Neuronal stem cell (in vitro differentiated cells): ENCODE measurements around the gene TRDN.
A peak's percentile ranks its signal among the peaks of the same experiment; 100 is the strongest.

Experiments used
- DNase-seq: peaks from one replicate; pipeline ENCODE4 v3.0.0-alpha.2; 2013; ENCODE audit warnings: low spot score
- H2AFZ ChIP-seq: one replicate; pipeline ENCODE4 v1.6.1; 2013; ENCODE audit warnings: mild to moderate bottlenecking, low read length, inconsistent platforms
- H2AK5ac ChIP-seq: 2 replicates; pipeline ENCODE4 v1.6.1; 2013; ENCODE audit warnings: low read depth, mild to moderate bottlenecking, inconsistent platforms, low read length, moderate library complexity, mixed read lengths
- H2BK120ac ChIP-seq: 2 replicates; pipeline ENCODE4 v1.6.1; 2013; ENCODE audit warnings: low read depth, mild to moderate bottlenecking, inconsistent platforms, low read length, moderate library complexity, mixed read lengths
- H2BK12ac ChIP-seq: one replicate; pipeline ENCODE4 v1.6.1; 2013; ENCODE audit warnings: low read length, inconsistent platforms
- H2BK15ac ChIP-seq: 2 replicates; pipeline ENCODE4 v1.6.1; 2013; ENCODE audit warnings: mild to moderate bottlenecking, low read length, inconsistent platforms, mixed read lengths
- H2BK5ac ChIP-seq: one replicate; pipeline ENCODE4 v1.6.1; 2013; ENCODE audit warnings: inconsistent platforms, mild to moderate bottlenecking, low read length, moderate library complexity
- H3K14ac ChIP-seq: one replicate; pipeline ENCODE4 v1.6.1; 2013; ENCODE audit warnings: low read length, inconsistent platforms
- H3K18ac ChIP-seq: 2 replicates; pipeline ENCODE4 v1.6.1; 2013; ENCODE audit warnings: low read length, inconsistent platforms
- H3K23ac ChIP-seq: 2 replicates; pipeline ENCODE4 v1.6.1; 2013; ENCODE audit warnings: low read depth, mild to moderate bottlenecking, mixed read lengths, low read length, inconsistent platforms; ENCODE audit not compliant: poor library complexity
- H3K27ac ChIP-seq: replicated peaks from 3 replicates; pipeline ENCODE4 v1.5.1; 2013; ENCODE audit warnings: low read length, inconsistent platforms
- H3K27me3 ChIP-seq, 3 experiments: 2 replicates each; pipeline ENCODE4 v1.6.1; 2013; ENCODE audit warnings: low read length in 3 of 3, mild to moderate bottlenecking in 2 of 3, inconsistent platforms in 1 of 3, low read depth in 1 of 3, mixed read lengths in 1 of 3, moderate library complexity in 1 of 3; ENCODE audit not compliant: control insufficient read depth in 3 of 3, insufficient read depth in 3 of 3
- H3K36me3 ChIP-seq, 2 donors: replicated peaks in 1 of 2; 2 replicates each; pipeline ENCODE4 v1.6.1; 2013; ENCODE audit warnings: low read length in 2 of 2; ENCODE audit not compliant: control insufficient read depth in 2 of 2, insufficient read depth in 2 of 2
- H3K4ac ChIP-seq: 2 replicates; pipeline ENCODE4 v1.6.1; 2013; ENCODE audit warnings: inconsistent platforms, mild to moderate bottlenecking, low read length, moderate library complexity
- H3K4me1 ChIP-seq, 2 donors: 1 replicate in 1 of 2; 2 replicates in 1 of 2; pipeline ENCODE4 v1.6.1; 2013; ENCODE audit warnings: low read length in 2 of 2, low read depth in 1 of 2; ENCODE audit not compliant: control insufficient read depth in 2 of 2, insufficient read depth in 1 of 2
- H3K4me2 ChIP-seq: one replicate; pipeline ENCODE4 v1.6.1; 2013; ENCODE audit warnings: mild to moderate bottlenecking, low read length, inconsistent platforms; ENCODE audit not compliant: insufficient read depth, poor library complexity, severe bottlenecking
- H3K4me3 ChIP-seq, 2 donors: 2 replicates each; pipeline ENCODE4 v1.5.1; 2013; ENCODE audit warnings: low read length in 2 of 2, mild to moderate bottlenecking in 2 of 2, inconsistent platforms in 1 of 2, moderate library complexity in 1 of 2
- H3K79me1 ChIP-seq: one replicate; pipeline ENCODE4 v1.6.1; 2013; ENCODE audit warnings: low read depth, mild to moderate bottlenecking, inconsistent platforms, low read length, moderate library complexity
- H3K9ac ChIP-seq: one replicate; pipeline ENCODE4 v1.6.1; 2013; ENCODE audit warnings: mild to moderate bottlenecking, low read depth, low read length, inconsistent platforms; ENCODE audit not compliant: poor library complexity
- H3K9me3 ChIP-seq, 2 donors: replicated peaks in 1 of 2; 2 replicates each; pipeline versions ENCODE3 to v1.6.1; 2013; ENCODE audit warnings: low read length in 2 of 2, mild to moderate bottlenecking in 2 of 2, inconsistent platforms in 1 of 2, low read depth in 1 of 2, mixed read lengths in 1 of 2, moderate library complexity in 1 of 2; ENCODE audit not compliant: control insufficient read depth in 2 of 2, insufficient read depth in 1 of 2
- H4K8ac ChIP-seq: one replicate; pipeline ENCODE4 v1.6.1; 2013; ENCODE audit warnings: low read depth, mild to moderate bottlenecking, inconsistent platforms, low read length, moderate library complexity
- H4K91ac ChIP-seq: one replicate; pipeline ENCODE4 v1.6.1; 2013; ENCODE audit warnings: low read length, low read depth, mild to moderate bottlenecking, inconsistent platforms; ENCODE audit not compliant: poor library complexity
- WGBS, 2 donors: extraction: QIAGEN DNeasy Blood & Tissue Kit; methylation state at CpG; one replicate each; pipeline ENCODE4 v1.1.7; 2013; ENCODE audit warnings: missing lambda C conversion rate in 2 of 2, mixed read lengths in 1 of 2; ENCODE audit not compliant: insufficient read length in 2 of 2, insufficient replicate concordance in 1 of 2; ENCODE audit errors: extremely low coverage in 2 of 2; 5-methylcytosine and 5-hydroxymethylcytosine counted together

Gene TRDN

GRCh38 chr6:123661105-123661891, 24.5 kb upstream of the TRDN start:
- Histone ChIP-seq H3K4me2 (no peak overlapping the region), H2BK120ac (no peak overlapping the region), H3K4me3 (no peak overlapping the region), H4K91ac (no peak overlapping the region), H3K18ac (no peak overlapping the region), H2AK5ac (no peak overlapping the region), H3K9me3 (peaks cover 0 to 2% of the 10 kb centered on the region in 2 donors), H3K23ac (no peak overlapping the region), H2AFZ (no peak overlapping the region), H3K36me3 (no peaks in the 10 kb centered on the region), H2BK15ac (no peak overlapping the region), H3K9ac (no peak overlapping the region), H3K79me1 (no peaks in the 10 kb centered on the region), H2BK12ac (no peak overlapping the region), H3K4me1 (no peaks in the 10 kb centered on the region), H3K14ac (no peak overlapping the region), H2BK5ac (no peak overlapping the region), H3K27me3 (no peaks in the 10 kb centered on the region), H4K8ac (no peak overlapping the region), H3K27ac (no peak overlapping the region), H3K4ac (no peak overlapping the region)
- WGBS, 2 donors = no CpG with 5 or more reads among the region's 5 CpGs
- DNase-seq = no peak

GRCh38 chr6:123659960-123660748, 23.4 kb upstream of the TRDN start:
- no peak overlapping the region for H3K18ac ChIP-seq

DNA sequence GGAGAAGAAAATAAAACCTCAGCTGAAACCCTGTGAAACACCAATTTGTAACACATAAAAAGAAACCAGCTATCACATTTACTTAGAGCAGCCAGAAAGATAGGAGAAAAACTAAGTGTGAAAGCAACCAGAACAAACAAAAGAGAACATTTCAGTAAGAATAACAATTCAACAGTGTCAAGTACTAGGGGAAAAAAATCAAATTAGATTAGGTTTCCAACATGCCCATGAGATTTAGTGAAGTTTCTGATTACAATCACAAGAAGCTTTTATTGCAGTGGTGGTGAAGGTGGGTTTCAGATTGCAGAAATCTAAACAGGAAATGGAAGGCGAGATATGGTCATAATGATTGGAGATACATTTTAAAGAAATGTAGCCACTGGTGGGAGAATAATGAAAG, 22.1 kb upstream of the TRDN start:
- no peak overlapping the region for H2AK5ac ChIP-seq
- no peak overlapping the region for H3K18ac ChIP-seq
- H3K23ac ChIP-seq = no peak overlapping the region
- H3K79me1 ChIP-seq = no peaks in the 10 kb centered on the region
- H3K4me2 ChIP-seq = no peak overlapping the region
- WGBS, 2 donors = no CpG with 5 or more reads among the region's 1 CpG
- H3K9ac ChIP-seq = no peak overlapping the region
- no peak overlapping the region for H2BK120ac ChIP-seq
- H3K4ac ChIP-seq = no peak overlapping the region
- H2BK5ac ChIP-seq = no peak overlapping the region
- no peak overlapping the region for H2BK12ac ChIP-seq
- H3K27me3 ChIP-seq = no peaks in the 10 kb centered on the region
- H3K4me3 ChIP-seq = no peak overlapping the region
- H3K36me3 ChIP-seq = no peaks in the 10 kb centered on the region
- H2BK15ac ChIP-seq = no peak overlapping the region
- H2AFZ ChIP-seq = peak overlapping the region; percentile 13
- H3K27ac ChIP-seq = no peak overlapping the region
- H4K8ac ChIP-seq = no peak overlapping the region
- no peak overlapping the region for H4K91ac ChIP-seq
- no peak overlapping the region for H3K14ac ChIP-seq
- H3K9me3 ChIP-seq = peaks cover 0 to 2% of the 10 kb centered on the region in 2 donors
- DNase-seq = no peak
- no peaks in the 10 kb centered on the region for H3K4me1 ChIP-seq

More at GRCh38 chr6:123659960-123660748, 23.4 kb upstream of the TRDN start:
- Histone ChIP-seq H2BK5ac (no peak overlapping the region), H2BK120ac (no peak overlapping the region), H4K8ac (no peak overlapping the region), H3K79me1 (no peaks in the 10 kb centered on the region), H4K91ac (no peak overlapping the region), H3K4me2 (no peak overlapping the region), H2AK5ac (no peak overlapping the region), H2BK15ac (no peak overlapping the region), H3K27me3 (no peaks in the 10 kb centered on the region), H3K36me3 (no peaks in the 10 kb centered on the region), H3K27ac (no peak overlapping the region), H3K23ac (no peak overlapping the region), H3K14ac (no peak overlapping the region), H3K9ac (no peak overlapping the region), H3K9me3 (peaks cover 0 to 2% of the 10 kb centered on the region in 2 donors), H3K4ac (no peak overlapping the region), H3K4me1 (no peaks in the 10 kb centered on the region), H2BK12ac (no peak overlapping the region), H3K4me3 (no peak overlapping the region), H2AFZ (no peak overlapping the region)
- DNase-seq = no peak
- no CpG with 5 or more reads among the region's 5 CpGs for WGBS, 2 donors
